H9 (cell line): ENCODE results near the gene ACKR3. TPM values are rescaled to one million over a fixed set of nuclear protein-coding genes. Genes with fewer than 3 reads are reported as not detected.

ENCODE experiments used
- DNase-seq: peaks from one replicate; pipeline ENCODE4 v3.0.0-alpha.2; 2017
- H2AFZ ChIP-seq: one replicate; pipeline ENCODE4 v1.6.1; 2013; ENCODE audit warnings: mild to moderate bottlenecking, low read length, control low read depth, moderate library complexity
- H2AK5ac ChIP-seq: 2 replicates; pipeline ENCODE4 v1.6.1; 2013; ENCODE audit warnings: low read length, control low read depth, mixed read lengths; ENCODE audit not compliant: insufficient read length
- H2BK120ac ChIP-seq: one replicate; pipeline ENCODE4 v1.6.1; 2013; ENCODE audit warnings: low read depth, mild to moderate bottlenecking, low read length, control low read depth, inconsistent platforms; ENCODE audit not compliant: poor library complexity, severe bottlenecking
- H2BK12ac ChIP-seq: 2 replicates; pipeline ENCODE4 v1.6.1; 2013; ENCODE audit warnings: low read length, control low read depth, mixed read lengths, low read depth; ENCODE audit not compliant: insufficient read length
- H2BK15ac ChIP-seq: 2 replicates; pipeline ENCODE4 v1.6.1; 2013; ENCODE audit warnings: low read depth, low read length, control low read depth
- H2BK20ac ChIP-seq: one replicate; pipeline ENCODE4 v1.6.1; 2013; ENCODE audit warnings: low read depth, mild to moderate bottlenecking, low read length, control low read depth, inconsistent platforms; ENCODE audit not compliant: poor library complexity, severe bottlenecking
- H2BK5ac ChIP-seq: 2 replicates; pipeline ENCODE4 v1.6.1; 2013; ENCODE audit warnings: low read length, control low read depth, mixed read lengths; ENCODE audit not compliant: insufficient read length
- H3K14ac ChIP-seq: 2 replicates; pipeline ENCODE4 v1.6.1; 2013; ENCODE audit warnings: low read length, control low read depth; ENCODE audit not compliant: insufficient read depth
- H3K18ac ChIP-seq: 2 replicates; pipeline ENCODE4 v1.6.1; 2013; ENCODE audit warnings: low read depth, mild to moderate bottlenecking, mixed read lengths, low read length, control low read depth; ENCODE audit not compliant: insufficient read length
- H3K23ac ChIP-seq: 2 replicates; pipeline ENCODE4 v1.6.1; 2013; ENCODE audit warnings: low read length, control low read depth, mixed read lengths, low read depth; ENCODE audit not compliant: insufficient read length
- H3K23me2 ChIP-seq: 2 replicates; pipeline ENCODE4 v1.6.1; 2013; ENCODE audit warnings: low read depth, mild to moderate bottlenecking, mixed read lengths, low read length, control low read depth; ENCODE audit not compliant: insufficient read length, poor library complexity, severe bottlenecking
- H3K27ac ChIP-seq: 2 replicates; pipeline ENCODE4 v1.5.1; 2013; ENCODE audit warnings: low read length, control low read depth, mixed read lengths, low read depth; ENCODE audit not compliant: insufficient read length
- H3K27me3 ChIP-seq: 2 replicates; pipeline ENCODE4 v1.6.1; 2013; ENCODE audit warnings: low read length, control low read depth, inconsistent platforms; ENCODE audit not compliant: insufficient read depth
- H3K4ac ChIP-seq: 2 replicates; pipeline ENCODE4 v1.6.1; 2013; ENCODE audit warnings: low read depth, mild to moderate bottlenecking, control low read depth, inconsistent platforms, low read length, moderate library complexity
- H3K4me1 ChIP-seq: 2 replicates; pipeline ENCODE4 v1.6.1; 2013; ENCODE audit warnings: low read length, control low read depth, inconsistent platforms; ENCODE audit not compliant: insufficient read depth
- H3K4me2 ChIP-seq: 2 replicates; pipeline ENCODE4 v1.6.1; 2013; ENCODE audit warnings: low read length, control low read depth, mixed read lengths; ENCODE audit not compliant: insufficient read length, insufficient read depth
- H3K56ac ChIP-seq: 2 replicates; pipeline ENCODE4 v1.6.1; 2013; ENCODE audit warnings: low read depth, mild to moderate bottlenecking, mixed read lengths, low read length, control low read depth; ENCODE audit not compliant: insufficient read length
- H3K79me1 ChIP-seq: 2 replicates; pipeline ENCODE4 v1.6.1; 2013; ENCODE audit warnings: low read depth, mild to moderate bottlenecking, moderate library complexity, low read length, control low read depth, inconsistent platforms; ENCODE audit not compliant: insufficient read depth, poor library complexity, severe bottlenecking
- H3K79me2 ChIP-seq: 2 replicates; pipeline ENCODE4 v1.6.1; 2013; ENCODE audit warnings: low read length, control low read depth, inconsistent platforms; ENCODE audit not compliant: insufficient read depth
- H3K9ac ChIP-seq: 2 replicates; pipeline ENCODE4 v1.6.1; 2013; ENCODE audit warnings: low read length, control low read depth, mixed read lengths; ENCODE audit not compliant: insufficient read length; ENCODE audit errors: extremely low read depth
- H3K9me3 ChIP-seq: one replicate; pipeline ENCODE4 v1.6.1; 2013; ENCODE audit warnings: low read depth, low read length, inconsistent platforms; ENCODE audit not compliant: control insufficient read depth
- H3T11ph ChIP-seq: one replicate; pipeline ENCODE4 v1.6.1; 2013; ENCODE audit warnings: mild to moderate bottlenecking, low read length, control low read depth, inconsistent platforms
- H4K20me1 ChIP-seq: one replicate; pipeline ENCODE4 v1.6.1; 2013; ENCODE audit not compliant: control insufficient read depth, insufficient read length, insufficient read depth
- H4K5ac ChIP-seq: 2 replicates; pipeline ENCODE4 v1.6.1; 2013; ENCODE audit warnings: low read depth, mild to moderate bottlenecking, mixed read lengths, low read length, control low read depth; ENCODE audit not compliant: insufficient read length
- H4K8ac ChIP-seq: replicated peaks from 2 replicates; pipeline ENCODE4 v1.6.1; 2013; ENCODE audit warnings: low read length, control low read depth, mixed read lengths, low read depth; ENCODE audit not compliant: insufficient read length
- H4K91ac ChIP-seq: 2 replicates; pipeline ENCODE4 v1.6.1; 2013; ENCODE audit warnings: low read depth, mild to moderate bottlenecking, moderate library complexity, mixed read lengths, low read length, control low read depth; ENCODE audit not compliant: insufficient read length
- H3K27ac Mint-ChIP-seq, 3 experiments: 2 replicates in 2 of 3; 3 replicates in 1 of 3; pipeline ENCODE4 v1.8.0; 2020 to 2021; ENCODE audit warnings: mixed read lengths in 3 of 3, mild to moderate bottlenecking in 1 of 3, moderate library complexity in 1 of 3
- H3K27me3 Mint-ChIP-seq: 2 replicates; pipeline ENCODE4 v1.8.0; 2021; ENCODE audit warnings: low read depth, mild to moderate bottlenecking, moderate library complexity, mixed read lengths
- H3K36me3 Mint-ChIP-seq, 3 experiments: 2 replicates in 2 of 3; 3 replicates in 1 of 3; pipeline ENCODE4 v1.8.0; 2020 to 2021; ENCODE audit warnings: low read depth in 3 of 3, mixed read lengths in 3 of 3; ENCODE audit not compliant: insufficient read depth in 1 of 3
- H3K4me1 Mint-ChIP-seq, 2 experiments: 2 replicates each; pipeline ENCODE4 v1.8.0; 2020; ENCODE audit warnings: mixed read lengths in 2 of 2
- H3K4me3 Mint-ChIP-seq, 2 experiments: 2 replicates in 1 of 2; 3 replicates in 1 of 2; pipeline ENCODE4 v1.8.0; 2020 to 2021; ENCODE audit warnings: mild to moderate bottlenecking in 2 of 2, mixed read lengths in 2 of 2, moderate library complexity in 1 of 2
- H3K9me3 Mint-ChIP-seq, 2 experiments: 2 replicates in 1 of 2; 3 replicates in 1 of 2; pipeline ENCODE4 v1.8.0; 2020; ENCODE audit warnings: mild to moderate bottlenecking in 2 of 2, mixed read lengths in 2 of 2, moderate library complexity in 1 of 2
- CTCF ChIP-seq: fragments of 200-600 bp; sonication (generic); conservative IDR thresholded peaks from 3 replicates; pipeline ENCODE4 v1.8.0; 2021; ENCODE audit warnings: antibody characterized with exemption, mild to moderate bottlenecking
- WGBS: extraction: QIAGEN DNeasy Blood & Tissue Kit; methylation state at CpG from one replicate; pipeline ENCODE4 v1.1.7; 2013; ENCODE audit warnings: missing lambda C conversion rate, low lambda C conversion rate, mixed read lengths; ENCODE audit not compliant: insufficient read length; ENCODE audit errors: extremely low coverage; 5-methylcytosine and 5-hydroxymethylcytosine counted together
- total RNA-seq: library from RNA; stranded (reverse); gene quantifications from 2 replicates; pipeline ENCODE4 v1.2.1, GENCODE V29; 2021

ACKR3 gene
- total RNA-seq, 1 experiment from 2014 or later: 0.44 TPM

DNA sequence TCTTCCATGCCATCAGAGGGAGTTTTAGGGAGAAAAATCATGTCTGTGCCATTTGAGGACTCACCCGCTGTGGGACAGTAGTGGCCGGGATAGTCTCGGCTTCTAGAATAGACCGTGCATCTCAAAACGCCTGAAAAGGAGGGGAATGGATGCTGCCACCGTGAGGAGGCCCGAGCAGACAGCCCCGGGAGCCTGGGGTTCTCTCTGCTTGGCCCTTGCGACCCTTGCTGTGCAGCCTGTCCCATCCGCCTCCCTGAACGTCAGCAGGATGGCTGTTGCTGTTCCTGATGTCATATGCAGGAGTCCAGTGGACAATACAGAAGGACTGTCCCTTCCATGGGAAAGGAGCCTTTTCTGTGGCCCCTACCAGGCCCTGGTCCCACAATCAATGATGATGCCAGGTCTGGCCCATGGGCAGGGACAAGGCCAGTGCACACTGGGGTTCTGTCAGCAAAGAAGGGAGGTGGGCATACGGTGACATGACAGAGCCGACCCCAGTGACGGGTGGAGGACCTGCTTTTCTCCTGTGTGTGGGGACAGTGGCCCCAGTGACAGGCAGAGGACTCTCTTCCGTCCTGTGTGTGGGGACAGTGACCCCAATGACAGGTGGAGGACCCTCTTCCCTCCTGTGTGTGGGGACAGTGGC is 58.8 kb downstream of the ACKR3 start:
- H2AFZ ChIP-seq: no peak overlapping the region
- H4K8ac ChIP-seq: no peak overlapping the region
- no peak overlapping the region for H2BK12ac ChIP-seq
- no peak overlapping the region for H3K9ac ChIP-seq
- no peak overlapping the region for H3K27ac ChIP-seq
- no peak overlapping the region for H3K23ac ChIP-seq
- H4K20me1 ChIP-seq: no peaks in the 10 kb centered on the region
- no peak overlapping the region; the same call in 1 of the 2 replicates for H3K14ac ChIP-seq
- Mint-ChIP-seq H3K27ac (no peak overlapping the region), H3K4me1 (no peaks in the 10 kb centered on the region), H3K9me3 (peaks cover 0 to 3% of the 10 kb centered on the region in 2 experiments; a peak in 1 of 5 replicates), H3K36me3 (no peaks in the 10 kb centered on the region; a peak in 1 of 7 replicates), H3K4me3 (no peak overlapping the region), H3K27me3 (peaks cover 8% of the 10 kb centered on the region)
- H2BK5ac ChIP-seq: no peak overlapping the region
- H3K23me2 ChIP-seq: no peaks in the 10 kb centered on the region
- no peaks in the 10 kb centered on the region for H3K79me2 ChIP-seq
- no peak overlapping the region for H2BK15ac ChIP-seq
- no peaks in the 10 kb centered on the region for H3K9me3 ChIP-seq
- H3K4me2 ChIP-seq: no peak overlapping the region
- no peak overlapping the region for H2AK5ac ChIP-seq
- H4K5ac ChIP-seq: no peak overlapping the region
- H3K79me1 ChIP-seq: no peaks in the 10 kb centered on the region
- no peaks in the 10 kb centered on the region for H3K27me3 ChIP-seq
- no peak for TF ChIP-seq CTCF
- no peak overlapping the region for H3K56ac ChIP-seq
- H3K18ac ChIP-seq: no peak overlapping the region
- no peak overlapping the region for H3K4ac ChIP-seq
- H2BK20ac ChIP-seq: no peak overlapping the region
- H2BK120ac ChIP-seq: no peak overlapping the region
- no peak overlapping the region for H3T11ph ChIP-seq
- no peak overlapping the region for H4K91ac ChIP-seq
- no peaks in the 10 kb centered on the region for H3K4me1 ChIP-seq
- WGBS: no CpG with 5 or more reads among the region's 15 CpGs
- no peak for DNase-seq
